Stimulated activated CD8-positive, alpha-beta memory T cell treated with anti-CD3 and anti-CD28 coated beads, Interleukin-2, amount 100 ng/mL, for 48 hours (primary cell): ENCODE results near the gene PAGE2B.
"Not testable (repeated sequence)": the region's sequence is repeated elsewhere in the genome, so short reads cannot be mapped to it uniquely, and the experiment has no call there.

ENCODE experiments used
- DNase-seq, 2 donors: peaks; one replicate each; pipeline ENCODE4 v3.0.0-alpha.2; 2020; ENCODE audit warnings: low read depth in 2 of 2

The PAGE2B gene, protein sequence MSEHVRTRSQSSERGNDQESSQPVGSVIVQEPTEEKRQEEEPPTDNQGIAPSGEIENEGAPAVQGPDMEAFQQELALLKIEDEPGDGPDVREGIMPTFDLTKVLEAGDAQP

DNA sequence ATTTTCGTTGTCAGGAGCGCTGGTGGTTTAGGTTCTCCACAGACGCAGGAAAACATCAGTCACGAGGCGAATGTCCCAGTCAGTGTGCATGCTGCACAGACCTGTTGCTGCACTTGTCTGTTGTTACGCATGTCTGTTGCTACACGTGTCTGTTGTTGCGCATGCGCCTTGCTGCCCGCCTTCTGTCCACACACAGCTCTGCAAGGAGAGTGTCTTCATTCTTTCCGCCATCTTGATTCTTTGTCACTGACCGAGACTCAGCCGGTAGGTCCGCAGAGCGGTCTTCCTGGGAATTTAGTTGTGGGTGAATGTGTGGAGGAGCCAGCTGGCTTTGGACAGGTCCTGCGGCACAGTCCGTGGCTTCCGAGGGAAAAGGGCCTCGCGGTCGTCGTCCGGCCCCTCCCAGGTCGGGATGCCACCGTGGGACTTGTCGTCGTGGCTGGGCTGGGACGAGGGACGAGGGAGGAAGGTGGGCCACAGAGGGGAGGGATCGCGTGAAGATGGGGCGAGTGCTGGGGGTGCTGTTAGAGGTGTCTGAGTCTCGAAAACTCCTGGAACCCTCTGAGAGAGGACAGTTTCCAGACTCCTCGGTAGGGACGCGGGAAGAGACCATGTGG lies at the start of gene PAGE2B:
Gene PAGE2B (plus strand): TSS at position 180 of the 617 bp plus-strand sequence. CDS start 1,012 bp downstream, outside the sequence.
- no peak for DNase-seq

DNA sequence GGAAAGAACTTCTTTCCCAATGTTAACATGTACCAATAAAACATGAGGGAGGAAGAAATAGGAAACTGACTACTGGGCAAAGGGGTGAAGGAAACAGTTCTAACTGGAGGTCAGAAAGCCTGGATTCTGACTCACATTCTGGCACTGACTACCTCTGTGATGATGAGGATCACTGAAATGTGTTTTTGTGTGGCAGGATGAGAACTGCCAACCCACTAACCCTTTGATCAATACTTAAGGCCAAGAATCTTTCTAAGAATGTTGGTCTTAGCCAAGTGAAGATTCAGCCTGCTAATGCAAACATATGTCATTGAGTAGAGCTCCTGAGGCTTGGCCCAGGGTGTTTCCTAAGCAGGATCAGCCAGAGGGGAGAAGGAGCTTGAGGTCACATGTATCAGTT lies 48.7 kb upstream of the PAGE2B start:
- DNase-seq = no peak

DNA sequence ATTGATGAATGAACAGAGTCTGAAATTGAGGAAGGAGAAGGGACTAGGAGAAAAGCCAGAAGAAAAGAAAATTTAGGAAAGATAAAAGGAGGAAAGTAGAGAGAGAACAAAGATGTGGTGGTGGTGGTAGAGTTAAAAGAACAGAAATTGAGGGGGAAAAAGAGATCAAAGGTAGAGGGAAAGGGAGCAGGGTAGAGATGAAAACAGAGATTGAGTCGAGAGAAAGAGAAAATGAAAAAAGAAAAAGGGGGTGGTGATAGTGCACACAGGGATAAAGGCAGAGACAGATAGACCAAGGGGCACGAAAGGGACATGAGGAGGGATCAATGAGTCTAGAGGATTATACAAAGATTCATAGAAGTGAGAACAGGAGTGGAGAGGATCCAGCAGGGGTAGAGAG lies 48.0 kb upstream of the PAGE2B start:
- no peak for DNase-seq

DNA sequence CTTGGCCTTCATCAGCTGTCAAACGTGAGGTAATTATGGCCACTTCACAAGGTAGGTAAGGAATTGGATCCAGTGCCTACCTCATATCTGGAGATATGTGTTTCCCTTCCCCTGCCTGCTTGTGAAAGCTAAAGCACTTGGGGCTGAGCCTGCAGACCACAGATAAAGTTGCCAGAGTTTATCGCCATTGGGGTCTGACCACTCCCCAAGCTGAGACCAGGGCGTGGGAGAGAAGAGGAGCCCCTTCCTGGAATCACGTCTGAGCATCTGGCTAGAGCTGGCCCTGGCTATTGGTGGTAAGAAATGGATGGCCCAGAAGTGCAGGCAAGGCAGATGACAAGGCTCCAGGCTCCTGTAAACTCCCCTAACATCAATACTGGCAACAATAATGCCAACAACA lies 46.8 kb upstream of the PAGE2B start:
- DNase-seq = no peak

DNA sequence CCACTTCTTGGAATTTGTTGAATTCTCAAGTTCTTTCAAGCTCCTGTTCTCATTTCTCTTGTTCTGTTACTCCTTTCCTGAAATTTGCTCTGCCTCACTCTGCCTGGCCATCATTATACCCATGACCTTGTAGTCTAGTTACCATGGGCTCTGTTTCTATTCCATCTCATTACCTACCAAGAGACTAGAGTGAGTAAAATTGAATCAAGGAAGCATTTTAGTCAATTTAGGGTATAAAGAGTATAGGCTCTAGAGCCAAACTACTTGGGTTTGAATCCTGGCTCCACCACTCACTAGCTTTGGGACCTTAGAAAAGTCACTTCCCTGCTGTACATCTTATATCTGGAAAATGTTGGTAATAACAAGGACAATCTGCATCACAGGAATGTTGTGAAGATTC lies 46.2 kb upstream of the PAGE2B start:
- DNase-seq = no peak

DNA sequence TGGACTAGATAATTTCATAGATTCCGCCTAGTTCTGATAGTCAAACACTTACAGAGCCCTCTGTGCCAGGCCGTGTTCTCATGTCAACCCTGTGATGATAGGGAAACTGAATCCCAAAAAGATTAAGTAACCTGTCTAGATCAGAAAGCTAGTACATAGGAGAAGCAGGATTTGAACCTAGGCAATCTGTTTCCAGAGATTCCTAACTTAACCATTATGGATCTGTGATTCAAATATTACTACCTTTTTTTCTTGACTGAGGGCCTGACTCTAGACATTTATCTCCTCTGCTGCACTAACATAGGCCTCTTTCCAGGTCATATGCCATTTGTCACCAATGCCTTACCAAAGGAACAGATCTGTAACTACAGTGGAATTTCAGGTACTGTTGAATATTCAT lies 45.5 kb upstream of the PAGE2B start:
- no peak for DNase-seq

DNA sequence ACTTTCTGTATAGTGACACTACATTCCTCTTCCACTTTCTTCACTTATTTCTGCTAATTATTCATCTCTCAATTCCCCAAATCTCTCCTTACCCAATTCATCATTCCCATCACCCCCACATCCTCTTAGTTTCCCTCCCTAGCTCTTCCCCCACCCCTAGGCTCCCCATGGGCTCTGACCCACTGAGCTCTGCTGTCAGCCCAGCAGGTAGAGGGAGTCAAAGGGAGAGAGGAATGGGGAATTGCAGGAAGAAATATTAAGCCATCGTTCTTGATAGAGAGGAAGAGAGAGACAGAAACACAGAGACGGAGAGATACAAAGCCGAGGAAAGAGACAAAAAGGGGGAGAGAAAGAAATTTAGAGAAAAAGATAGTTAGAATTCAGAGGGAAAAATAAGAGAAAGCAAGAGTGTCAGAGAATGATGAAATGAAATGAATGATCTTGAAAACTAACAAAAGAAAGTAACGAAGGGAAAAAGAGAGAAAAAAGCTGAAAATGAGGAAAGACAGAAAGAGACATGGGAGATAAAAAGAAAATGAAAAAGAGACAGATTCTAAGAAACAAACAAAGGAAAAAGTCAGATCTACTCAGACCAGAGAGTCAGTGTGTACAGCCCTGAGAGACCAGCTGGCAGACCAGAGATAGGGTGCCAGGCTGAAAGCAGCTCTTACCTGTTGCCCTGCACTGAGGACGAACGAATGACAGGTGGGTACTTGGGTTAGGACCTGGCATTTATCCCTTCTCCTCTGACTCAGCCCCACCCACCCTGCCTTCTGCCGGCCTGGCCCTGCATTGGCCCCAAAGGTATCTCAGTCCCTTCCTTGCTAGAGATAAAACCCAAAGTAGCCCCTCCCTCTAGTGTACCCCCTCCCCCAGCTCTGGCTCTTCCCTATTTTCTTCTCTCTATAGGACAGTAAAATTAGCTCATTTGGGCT lies 44.3 kb upstream of the PAGE2B start, which contains the start of gene ALAS2:
Gene ALAS2 (minus strand): TSS at position 707 of the 935 bp plus-strand sequence. CDS start 4,977 bp downstream, outside the sequence.
- DNase-seq = no peak

DNA sequence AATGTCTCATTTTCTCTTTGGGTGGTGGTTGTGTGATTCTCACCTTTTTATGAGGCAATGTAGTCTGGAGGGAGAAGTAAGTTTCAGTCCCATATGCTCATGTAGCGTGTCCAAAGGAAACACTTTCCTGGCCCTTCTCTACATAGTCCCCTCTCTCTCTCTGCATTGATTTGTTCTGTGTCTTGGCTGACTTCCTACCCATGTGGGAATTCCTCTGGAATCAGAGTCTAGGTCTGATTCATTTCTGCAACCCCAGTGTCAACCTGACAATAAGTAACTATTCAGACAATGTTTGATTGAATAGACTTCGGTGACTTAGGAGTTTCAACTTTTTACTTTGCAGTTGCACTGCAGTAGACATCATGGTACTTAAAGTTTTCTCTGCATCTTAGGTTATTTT lies 41.4 kb upstream of the PAGE2B start:
- DNase-seq = no peak

DNA sequence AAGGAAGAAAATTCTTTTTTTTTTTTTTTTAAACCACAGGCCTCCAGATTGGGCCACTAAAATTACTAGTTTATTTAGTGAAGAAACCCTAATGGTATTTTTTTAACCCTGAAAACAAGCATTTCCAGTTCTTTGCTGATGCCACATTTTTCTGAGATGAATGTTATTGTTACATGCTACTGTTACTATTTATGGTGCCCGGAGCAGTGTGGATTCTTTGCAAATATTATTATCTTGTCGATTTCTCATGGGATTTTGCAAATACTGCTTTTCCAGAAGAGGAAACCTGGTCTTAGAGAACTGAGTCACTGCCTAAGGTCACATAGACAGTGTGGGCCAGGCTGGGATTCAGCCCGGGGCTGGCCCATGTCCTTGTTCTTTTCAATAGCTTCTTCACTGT lies 35.4 kb upstream of the PAGE2B start:
- no peak for DNase-seq

DNA sequence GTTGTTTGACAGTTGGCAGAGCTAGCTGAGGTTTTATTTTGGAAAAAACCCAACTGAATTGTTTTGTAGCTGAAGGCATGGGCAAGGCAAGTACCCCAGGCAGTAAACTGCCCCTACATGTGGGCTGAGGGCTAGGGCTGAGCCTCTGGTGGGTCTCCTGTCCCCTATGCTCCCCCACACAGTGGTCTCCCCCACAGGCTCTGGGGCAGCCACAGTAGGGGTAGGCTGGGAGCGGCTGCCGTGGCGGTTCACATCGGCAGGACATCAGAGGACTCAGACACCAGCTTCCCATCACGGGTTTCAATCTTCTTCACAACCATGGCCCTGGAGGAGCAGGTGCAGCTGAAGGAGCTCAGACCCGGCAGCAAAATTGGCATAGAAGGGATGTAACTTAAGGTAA lies 33.3 kb upstream of the PAGE2B start:
- DNase-seq = no peak

DNA sequence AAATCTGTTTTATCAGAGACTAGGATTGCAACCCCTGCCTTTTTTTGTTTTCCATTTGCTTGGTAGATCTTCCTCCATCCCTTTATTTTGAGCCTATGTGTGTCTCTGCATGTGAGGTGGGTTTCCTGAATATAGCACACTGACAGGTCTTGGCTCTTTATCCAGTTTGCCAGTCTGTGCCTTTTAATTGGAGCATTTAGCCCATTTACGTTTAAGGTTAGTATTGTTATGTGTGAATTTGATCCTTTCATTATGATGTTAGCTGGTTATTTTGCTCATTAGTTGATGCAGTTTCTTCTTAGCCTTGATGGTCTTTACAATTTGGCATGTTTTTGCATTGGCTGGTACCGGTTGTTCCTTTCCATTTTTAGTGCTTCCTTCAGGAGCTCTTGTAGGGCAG lies 24.2 kb upstream of the PAGE2B start:
- not testable (repeated sequence) for DNase-seq

DNA sequence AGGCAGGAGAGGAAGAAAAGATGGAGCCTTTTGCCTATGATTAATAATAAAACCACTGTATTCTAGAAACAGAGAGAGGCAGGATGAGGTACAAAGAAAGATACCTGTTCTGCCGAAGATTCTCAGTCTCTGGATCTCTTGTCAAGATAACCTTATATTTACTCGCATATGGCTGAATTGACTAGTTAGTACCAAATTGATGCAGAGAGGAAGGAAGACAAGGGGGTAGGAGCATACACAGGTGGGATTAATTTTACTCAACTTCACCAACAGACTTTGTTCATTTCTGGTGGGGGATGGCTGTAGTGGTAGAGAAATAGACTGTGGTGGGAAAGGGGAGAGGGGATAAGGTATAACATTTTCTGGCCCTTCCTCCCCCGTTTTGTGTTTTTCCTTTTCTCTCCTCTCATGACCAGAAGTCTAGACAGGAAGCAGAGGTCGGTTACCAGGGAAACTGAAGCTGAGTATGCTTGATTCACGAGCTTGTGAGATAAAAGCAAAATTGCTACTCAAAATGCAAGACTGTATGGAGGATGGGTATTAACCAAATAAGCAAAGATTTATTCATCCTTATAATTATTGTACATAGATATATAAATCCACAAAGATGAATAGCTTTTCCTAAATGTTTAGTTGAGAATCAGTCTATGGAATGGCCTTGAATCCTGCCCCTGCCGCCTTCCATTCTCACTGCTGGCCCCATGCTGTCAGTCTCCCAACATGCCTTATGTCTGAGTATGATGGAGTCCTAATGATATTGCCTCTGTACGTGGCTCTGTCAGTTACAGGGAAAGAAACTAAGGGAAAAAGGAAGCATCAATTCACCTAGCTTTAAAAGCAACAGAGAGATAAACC lies 17.8 kb upstream of the PAGE2B start:
- DNase-seq = no peak

DNA sequence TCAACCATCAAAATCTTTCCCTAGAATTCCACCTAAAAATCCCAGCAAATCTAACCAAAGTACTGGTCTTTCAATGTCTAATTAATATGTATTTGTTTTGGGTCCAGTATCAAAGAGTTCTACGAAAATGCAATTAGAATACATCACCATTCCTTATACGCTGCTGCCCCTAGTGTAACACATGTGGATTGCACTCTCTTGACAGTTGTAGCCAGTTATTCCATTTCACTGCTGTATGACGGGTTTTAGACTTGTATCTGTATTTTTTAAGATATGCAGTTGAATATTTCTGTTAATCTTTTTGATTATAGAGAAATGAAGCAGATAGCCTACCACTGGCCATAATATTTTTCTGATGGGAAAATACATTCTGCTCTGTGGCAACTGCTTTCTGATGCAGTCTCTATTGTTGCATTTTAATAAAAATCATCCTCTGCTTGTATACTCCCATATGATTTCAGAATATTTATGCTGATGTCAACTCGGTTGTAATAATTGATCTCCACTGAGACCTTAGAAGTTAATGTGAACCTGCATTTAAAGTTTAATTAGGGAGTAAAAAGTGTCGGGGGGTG lies 17.1 kb upstream of the PAGE2B start:
- DNase-seq = no peak

DNA sequence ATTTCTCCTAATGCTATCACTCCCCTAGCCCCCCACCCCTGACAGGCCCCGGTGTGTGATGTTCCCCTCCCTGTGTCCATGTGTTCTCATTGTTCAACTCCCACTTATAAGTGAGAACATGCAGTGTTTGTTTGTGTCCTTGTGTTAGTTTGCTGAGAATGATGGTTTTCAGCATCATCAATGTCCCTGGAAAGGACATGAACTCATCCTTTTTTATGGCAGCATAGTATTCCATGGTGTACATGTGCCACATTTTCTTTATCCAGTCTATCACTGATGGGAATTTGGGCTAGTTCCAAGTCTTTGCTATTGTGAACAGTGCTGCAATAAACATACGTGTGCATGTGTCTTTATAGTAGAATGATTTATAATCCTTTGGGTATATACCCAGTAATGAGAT lies 7.7 kb upstream of the PAGE2B start:
- not testable (repeated sequence) for DNase-seq

DNA sequence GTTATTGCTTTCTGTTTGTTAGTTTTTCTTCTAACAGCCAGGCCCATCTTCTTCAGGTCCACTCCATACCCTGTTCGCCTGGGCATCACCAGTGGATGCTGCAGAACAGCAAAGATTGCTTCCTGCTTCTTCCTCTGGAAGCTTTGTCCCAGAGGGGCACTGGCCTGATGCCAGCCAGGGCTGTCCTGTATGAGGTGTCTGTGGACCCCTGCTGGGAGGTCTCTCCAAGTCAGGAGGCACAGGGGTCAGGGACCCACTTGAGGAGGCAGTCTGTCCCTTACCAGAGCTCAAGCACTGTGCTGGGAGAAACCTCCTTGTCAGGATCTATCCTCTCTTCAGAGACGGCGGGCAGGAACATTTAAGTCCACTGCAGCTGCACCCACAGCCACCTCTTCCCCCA lies 2.5 kb upstream of the PAGE2B start:
- no peak for DNase-seq

DNA sequence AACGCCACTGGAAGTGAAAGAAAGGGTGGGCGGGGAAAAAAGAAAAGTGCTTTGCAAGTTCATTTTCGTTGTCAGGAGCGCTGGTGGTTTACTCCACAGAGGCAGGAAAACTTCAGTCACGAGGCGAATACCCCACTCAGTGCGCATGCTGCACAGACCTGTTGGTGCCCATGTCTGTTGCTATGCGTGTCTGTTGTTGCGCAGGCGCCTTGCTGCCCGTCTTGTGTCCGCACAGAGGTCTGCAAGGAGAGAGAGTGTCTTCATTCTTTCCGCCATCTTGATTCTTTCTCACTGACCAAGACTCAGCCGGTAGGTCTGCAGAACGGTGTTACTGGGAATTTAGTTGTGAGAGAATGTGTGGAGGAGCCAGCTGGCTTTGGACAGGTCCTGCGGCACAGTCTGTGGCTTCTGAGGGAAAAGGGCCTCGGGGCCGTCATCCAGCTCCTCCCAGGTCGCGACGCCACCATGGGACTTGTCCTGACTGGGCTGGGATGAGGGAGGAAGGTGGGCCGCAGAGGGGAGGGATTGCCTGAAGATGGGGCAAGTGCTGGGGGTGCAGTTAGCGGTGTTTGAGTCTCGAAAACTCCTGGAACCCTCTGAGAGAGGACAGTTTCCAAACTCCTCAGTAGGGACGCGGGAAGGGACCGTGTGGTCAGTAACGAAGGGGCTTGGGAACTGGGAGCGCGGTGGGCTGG lies 14.1 kb downstream of the PAGE2B start, which contains the start of gene PAGE2:
Gene PAGE2 (plus strand): TSS at position 224 of the 695 bp plus-strand sequence. CDS start 1,003 bp downstream, outside the sequence.
- DNase-seq = no peak

DNA sequence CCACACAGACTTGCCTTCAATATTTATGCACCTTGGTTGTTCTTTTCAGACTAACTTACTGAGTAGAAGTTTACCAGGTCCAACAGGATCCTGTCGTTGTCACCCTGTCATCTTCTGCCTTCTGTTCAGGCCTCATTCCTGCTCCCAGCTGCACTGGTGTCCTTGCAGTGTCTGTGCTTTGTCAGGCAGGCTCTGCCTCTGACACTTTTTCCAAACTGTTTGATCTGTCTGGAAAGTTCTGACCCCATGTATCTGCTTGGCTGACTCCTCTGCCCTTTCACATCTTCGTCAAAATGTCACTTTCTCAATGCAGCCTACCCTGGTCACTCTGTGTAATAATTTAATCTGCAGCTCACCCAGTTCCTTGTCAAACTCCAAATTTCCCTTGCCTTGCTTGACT lies 23.9 kb downstream of the PAGE2B start:
- no peak for DNase-seq

DNA sequence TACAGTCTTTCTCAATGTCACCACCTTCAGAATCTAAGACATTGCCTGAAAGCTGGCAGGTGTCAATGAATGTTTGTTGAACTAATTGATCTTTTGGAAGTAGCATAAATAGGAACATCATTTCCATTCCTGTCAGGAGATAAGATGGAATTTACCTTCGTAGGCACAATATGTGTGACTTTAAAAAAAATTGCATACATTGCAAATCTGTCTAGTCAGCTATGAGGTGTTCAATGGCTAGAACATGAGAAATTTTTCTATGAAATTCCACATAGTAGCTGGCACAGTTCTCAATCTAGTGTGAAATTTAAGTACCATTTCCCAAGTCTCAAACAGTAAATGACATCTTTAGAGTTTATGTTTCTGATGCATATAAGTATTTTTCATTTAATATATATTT lies 24.3 kb downstream of the PAGE2B start:
- no peak for DNase-seq

DNA sequence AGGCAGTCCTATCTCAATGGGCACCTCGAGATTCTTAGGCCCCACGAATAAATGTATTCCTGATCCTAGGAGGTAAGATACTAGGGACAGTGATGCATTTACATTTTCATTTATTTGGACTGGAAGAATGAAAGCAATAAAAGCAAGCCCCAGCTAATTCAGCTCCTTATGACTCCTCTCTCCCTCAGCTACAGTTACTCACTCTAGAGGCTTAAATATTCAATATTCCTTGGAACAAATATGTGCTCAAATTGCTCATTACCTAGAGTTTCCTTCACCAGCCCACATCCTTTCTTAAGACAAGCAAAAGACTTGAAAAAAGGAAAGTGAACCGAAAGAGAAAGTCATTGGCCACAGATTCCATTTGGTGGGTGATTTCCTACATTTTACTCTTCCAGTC lies 27.9 kb downstream of the PAGE2B start:
- DNase-seq = no peak

DNA sequence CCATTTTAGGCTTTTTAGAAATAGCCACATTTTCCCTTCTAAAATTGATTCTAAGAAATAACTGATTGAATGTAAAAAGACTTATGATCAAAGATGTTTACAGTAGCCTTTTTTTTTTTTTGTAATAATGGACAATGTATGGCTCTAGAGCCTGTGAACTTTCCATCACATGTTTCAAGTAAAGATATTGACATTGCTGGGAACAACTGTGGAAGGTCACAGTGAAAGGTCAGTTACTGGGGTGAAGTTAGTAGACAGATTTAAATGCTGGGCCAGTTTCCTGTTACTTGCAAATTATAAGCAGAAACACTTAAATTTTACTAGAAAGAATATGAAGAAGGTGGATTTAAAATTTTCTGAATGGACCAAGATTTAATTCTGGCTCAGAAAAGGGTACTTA lies 32.4 kb downstream of the PAGE2B start:
- DNase-seq = no peak

DNA sequence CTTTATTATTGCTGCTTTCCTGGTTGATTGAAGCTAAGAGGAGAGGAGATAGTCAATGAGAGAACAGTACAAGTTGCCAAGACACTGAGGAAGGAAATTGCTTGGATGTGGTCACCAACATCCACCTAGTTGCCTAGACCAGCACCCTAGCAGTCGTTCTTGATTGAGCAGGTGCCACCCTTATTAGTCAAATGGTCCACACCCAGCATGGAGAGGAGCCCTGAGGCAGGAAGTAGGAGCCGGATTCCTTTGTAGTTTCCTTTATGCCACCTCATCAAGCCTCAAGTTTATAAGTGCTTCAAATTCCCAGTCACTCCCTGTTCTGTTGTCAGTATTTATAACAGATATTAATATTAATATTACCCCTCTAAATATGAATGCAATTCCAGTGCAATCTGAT lies 33.1 kb downstream of the PAGE2B start:
- no peak for DNase-seq
